K562 (cell line): ENCODE data around the gene STMN3. TPM values are rescaled to one million over a fixed set of nuclear protein-coding genes. Genes with fewer than 3 reads are reported as not detected.
A peak's percentile ranks its signal among the peaks of the same experiment; 100 is the strongest.

Experiments
- ATAC-seq: fragments of 200-7000 bp; cut with Tn5 transposase; 3 replicates; pipeline ENCODE4 v1.9.1; 2020; ENCODE audit warnings: moderate library complexity
- BruUV-seq: library from RNA; stranded (reverse); fragments of 400-500 nt; replicated peaks from 2 replicates; lab custom pipeline; 2021; lab: Mats Ljungman, UMichigan
- CTCF ChIA-PET: fragments of 300-600 bp; formaldehyde crosslinking; extraction: SDS; loops from one replicate; lab custom pipeline; 2021; ENCODE audit warnings: low intra/inter-chr PET ratio; lab: Yijun Ruan, JAX
- POLR2A ChIA-PET: fragments of 300-600, 350-650 bp; sonication (Branson Sonifier 250); formaldehyde crosslinking; extraction: SDS; loops from one replicate; lab custom pipeline; 2021; ENCODE audit warnings: antibody characterized with exemption, inconsistent platforms; lab: Yijun Ruan, JAX
- DNase-seq, 4 experiments: peaks; one replicate each; pipeline versions ENCODE4 v3.0.0 to v3.0.0-alpha.2; 2011 to 2018; ENCODE audit warnings: low spot score in 3 of 4, mixed read lengths in 3 of 4; ENCODE audit errors: extremely low read depth in 1 of 4
- FAIRE-seq: peaks from 2 replicates; lab custom pipeline; 2011; peaks lifted over from hg19 to GRCh38; lab: Jason Lieb, UNC
- H2AFZ ChIP-seq: 2 replicates; pipeline ENCODE4 v1.6.0; 2011; ENCODE audit warnings: low read depth, low read length, control low read depth, inconsistent platforms
- H3K27ac ChIP-seq: fragments of 200-600 bp; 3 replicates; pipeline ENCODE4 v1.8.0; 2011; ENCODE audit warnings: low read depth, mild to moderate bottlenecking, control low read depth, inconsistent platforms, low read length, moderate library complexity, mixed read lengths; ENCODE audit errors: extremely low read depth
- H3K27me3 ChIP-seq, 2 experiments: fragments of 300-600 bp in 1 of 2; 2 replicates in 1 of 2; 3 replicates in 1 of 2; pipeline versions ENCODE4 v1.6.0 to v1.8.0; 2011; ENCODE audit warnings: inconsistent platforms in 2 of 2, low read length in 2 of 2, mild to moderate bottlenecking in 1 of 2, mixed read lengths in 1 of 2, moderate library complexity in 1 of 2; ENCODE audit not compliant: control insufficient read depth in 2 of 2, insufficient read depth in 2 of 2
- H3K36me3 ChIP-seq: fragments of 300-600 bp; 3 replicates; pipeline ENCODE4 v1.8.0; 2011; ENCODE audit warnings: mild to moderate bottlenecking, low read length, inconsistent platforms; ENCODE audit not compliant: control insufficient read depth, insufficient read depth
- H3K4me1 ChIP-seq, 2 experiments: fragments of 200-600 bp in 1 of 2; replicated peaks in 1 of 2; 2 replicates in 1 of 2; 3 replicates in 1 of 2; pipeline versions ENCODE4 v1.5.1 to v1.8.0; 2011; ENCODE audit warnings: inconsistent platforms in 2 of 2, low read length in 2 of 2, mild to moderate bottlenecking in 1 of 2, mixed read lengths in 1 of 2, moderate library complexity in 1 of 2; ENCODE audit not compliant: control insufficient read depth in 2 of 2, insufficient read depth in 2 of 2
- H3K4me2 ChIP-seq: 2 replicates; pipeline ENCODE4 v1.6.1; 2011; ENCODE audit warnings: low read length, control low read depth, inconsistent platforms, mixed read lengths; ENCODE audit not compliant: insufficient read depth
- H3K4me3 ChIP-seq: fragments of 200-600 bp; sonication (generic), shearing (Covaris generic); 2 replicates; pipeline ENCODE4 v1.5.1; 2016; ENCODE audit warnings: control low read depth, inconsistent platforms
- H3K79me2 ChIP-seq: fragments of 200-600 bp; 3 replicates; pipeline ENCODE4 v1.8.0; 2011; ENCODE audit warnings: low read length, inconsistent platforms; ENCODE audit not compliant: control insufficient read depth, insufficient read depth
- H3K9ac ChIP-seq, 2 experiments: 2 replicates each; pipeline versions ENCODE4 v1.6.0 to v1.6.1; 2011; ENCODE audit warnings: low read depth in 2 of 2, low read length in 2 of 2, control low read depth in 1 of 2, inconsistent platforms in 1 of 2, mild to moderate bottlenecking in 1 of 2, mixed read lengths in 1 of 2; ENCODE audit not compliant: insufficient read depth in 1 of 2
- H3K9me1 ChIP-seq: one replicate; pipeline ENCODE4 v1.6.0; 2011; ENCODE audit warnings: inconsistent platforms, mild to moderate bottlenecking, low read length, moderate library complexity; ENCODE audit not compliant: control insufficient read depth, insufficient read depth
- H3K9me3 ChIP-seq: replicated peaks from 2 replicates; pipeline ENCODE4 v1.5.1; 2011; ENCODE audit warnings: low read depth, low read length, inconsistent platforms; ENCODE audit not compliant: control insufficient read depth, insufficient read depth
- H4K20me1 ChIP-seq: replicated peaks from 2 replicates; pipeline ENCODE4 v1.6.1; 2011; ENCODE audit warnings: low read length, inconsistent platforms, mixed read lengths; ENCODE audit not compliant: control insufficient read depth, insufficient read depth
- CHD2 ChIP-seq: IDR thresholded peaks from 2 replicates; pipeline ENCODE4 v1.6.1; 2011; ENCODE audit warnings: low read depth, low read length
- FOSL1 ChIP-seq: fragments of 200-800 bp; sonication (Bioruptor generic); conservative IDR thresholded peaks from 2 replicates; pipeline ENCODE4 v1.6.1; 2016; ENCODE audit warnings: missing genetic modification characterization, missing compliant biosample characterization
- HDAC1 ChIP-seq, 2 experiments: fragments of 450-650 bp; IDR thresholded peaks; 2 replicates each; pipeline ENCODE4 v1.6.1; 2016 to 2017; ENCODE audit warnings: inconsistent platforms in 1 of 2, mild to moderate bottlenecking in 1 of 2, moderate library complexity in 1 of 2
- KAT7 ChIP-seq: sonication (generic); formaldehyde crosslinking; IDR thresholded peaks from 2 replicates; pipeline ENCODE4 v1.8.0; 2022; ENCODE audit warnings: missing genetic modification reagents, mild to moderate bottlenecking, borderline replicate concordance
- LARP7 ChIP-seq: fragments of 450-650 bp; IDR thresholded peaks from 2 replicates; pipeline ENCODE4 v1.6.1; 2016
- PHF20 ChIP-seq: fragments of 450-650 bp; IDR thresholded peaks from 2 replicates; pipeline ENCODE4 v1.6.1; 2018; ENCODE audit not compliant: partially characterized antibody
- SMAD3 ChIP-seq: fragments of 450-650 bp; formaldehyde crosslinking; conservative IDR thresholded peaks from 2 replicates; pipeline ENCODE4 v1.4.0; 2020; ENCODE audit warnings: mild to moderate bottlenecking
- SMC3 ChIP-seq: conservative IDR thresholded peaks from 2 replicates; pipeline ENCODE4 v1.6.1; 2011; ENCODE audit warnings: low read depth, low read length, improper control_type of control experiment; ENCODE audit not compliant: insufficient read depth
- SP1 ChIP-seq: sonication (generic); formaldehyde crosslinking; IDR thresholded peaks from 2 replicates; pipeline ENCODE4 v1.8.1; 2022; ENCODE audit warnings: mild to moderate bottlenecking, missing genetic modification reagents
- TEAD4 ChIP-seq, 2 experiments: sonication (generic) in 1 of 2; formaldehyde crosslinking in 1 of 2; IDR thresholded peaks; 2 replicates each; pipeline versions ENCODE4 v1.6.1 to v1.8.0; 2012 to 2022; ENCODE audit warnings: borderline replicate concordance in 1 of 2, inconsistent platforms in 1 of 2, low read length in 1 of 2, mild to moderate bottlenecking in 1 of 2, missing genetic modification reagents in 1 of 2
- XRCC4 ChIP-seq: IDR thresholded peaks from one replicate; pipeline ENCODE4 v1.6.1; 2011; ENCODE audit not compliant: insufficient read depth, insufficient read length; ENCODE audit errors: extremely low read depth
- ZFX ChIP-seq: sonication (generic); formaldehyde crosslinking; IDR thresholded peaks from 2 replicates; pipeline ENCODE4 v1.8.0; 2022; ENCODE audit warnings: mild to moderate bottlenecking, missing genetic modification reagents, moderate library complexity
- ZNF24 ChIP-seq: fragments of 450-650 bp; IDR thresholded peaks from 2 replicates; pipeline ENCODE4 v1.6.1; 2016
- ZNF668 ChIP-seq: fragments of 250-450 bp; sonication (Bioruptor Pico); IDR thresholded peaks from 2 replicates; pipeline ENCODE4 v1.8.0; 2022; ENCODE audit warnings: mild to moderate bottlenecking, inconsistent platforms
- WGBS: fragments of 100-300 bp; shearing (Covaris generic); methylation state at CpG from one replicate; pipeline ENCODE4 v1.1.6; 2016; ENCODE audit warnings: low coverage, mixed read lengths; ENCODE audit not compliant: insufficient coverage; ENCODE audit errors: missing lambda C conversion rate; 5-methylcytosine and 5-hydroxymethylcytosine counted together
- in situ Hi-C: fragments of 300-500 bp; cut with MboI; formaldehyde crosslinking; loops from 4 replicates; pipeline ENCODE4 v1.15.0; 2018; ENCODE audit warnings: inconsistent platforms, mixed read lengths
- intact Hi-C: fragments of 100-400 bp; cut with micrococcal nuclease; formaldehyde crosslinking; loops from 2 replicates; pipeline ENCODE4 v1.14.2; 2022
- polyA plus RNA-seq, 8 experiments: library from polyadenylated mRNA; depleted of rRNA in 4 of 8; stranded (reverse) in 5 of 8; unstranded in 3 of 8; fragments of >200 nt; fragmentation: Nextera tagmentation in 2 of 8; fragmentation: Illumina TruSeq in 1 of 8; extraction: Ambion mirVana in 2 of 8; extraction: Trizol in 1 of 8; gene quantifications; 2 replicates each; pipeline versions ENCODE4 v1.2.1 to v1.2.3, GENCODE V29; 2011 to 2014; ENCODE audit warnings: inconsistent platforms in 1 of 8, missing spikeins in 1 of 8
- total RNA-seq, 7 experiments: library from RNA; depleted of rRNA in 6 of 7; stranded (reverse); fragments of >200 nt in 6 of 7; fragmentation: Illumina TruSeq in 2 of 7; extraction: Trizol in 2 of 7; gene quantifications; 2 replicates each; pipeline versions ENCODE4 v1.2.1 to v1.2.3, GENCODE V29; 2011 to 2021; ENCODE audit warnings: low replicate concordance in 1 of 7
- TF ChIP-seq, protein P1 (sequence below): fragments of 450-650 bp; IDR thresholded peaks from 2 replicates; pipeline ENCODE4 v1.6.1; 2018; ENCODE audit warnings: mild to moderate bottlenecking, low read depth; ENCODE audit not compliant: partially characterized antibody
- TF ChIP-seq, protein P2 (sequence below), 2 experiments: fragments of 450-650 bp; IDR thresholded peaks; 2 replicates each; pipeline ENCODE4 v1.6.1; 2016
- TF ChIP-seq, protein P3 (sequence below): sonication (generic); formaldehyde crosslinking; IDR thresholded peaks from 2 replicates; pipeline ENCODE4 v1.8.1; 2023; ENCODE audit warnings: mild to moderate bottlenecking, missing genetic modification reagents

The STMN3 gene
- total and polyA plus RNA-seq, 9 of the 15 experiments (the other 6 are each of a cell fraction or from before 2014, with no cell fraction given) = 0.70 to 65.6 (median 29.4) TPM

DNA sequence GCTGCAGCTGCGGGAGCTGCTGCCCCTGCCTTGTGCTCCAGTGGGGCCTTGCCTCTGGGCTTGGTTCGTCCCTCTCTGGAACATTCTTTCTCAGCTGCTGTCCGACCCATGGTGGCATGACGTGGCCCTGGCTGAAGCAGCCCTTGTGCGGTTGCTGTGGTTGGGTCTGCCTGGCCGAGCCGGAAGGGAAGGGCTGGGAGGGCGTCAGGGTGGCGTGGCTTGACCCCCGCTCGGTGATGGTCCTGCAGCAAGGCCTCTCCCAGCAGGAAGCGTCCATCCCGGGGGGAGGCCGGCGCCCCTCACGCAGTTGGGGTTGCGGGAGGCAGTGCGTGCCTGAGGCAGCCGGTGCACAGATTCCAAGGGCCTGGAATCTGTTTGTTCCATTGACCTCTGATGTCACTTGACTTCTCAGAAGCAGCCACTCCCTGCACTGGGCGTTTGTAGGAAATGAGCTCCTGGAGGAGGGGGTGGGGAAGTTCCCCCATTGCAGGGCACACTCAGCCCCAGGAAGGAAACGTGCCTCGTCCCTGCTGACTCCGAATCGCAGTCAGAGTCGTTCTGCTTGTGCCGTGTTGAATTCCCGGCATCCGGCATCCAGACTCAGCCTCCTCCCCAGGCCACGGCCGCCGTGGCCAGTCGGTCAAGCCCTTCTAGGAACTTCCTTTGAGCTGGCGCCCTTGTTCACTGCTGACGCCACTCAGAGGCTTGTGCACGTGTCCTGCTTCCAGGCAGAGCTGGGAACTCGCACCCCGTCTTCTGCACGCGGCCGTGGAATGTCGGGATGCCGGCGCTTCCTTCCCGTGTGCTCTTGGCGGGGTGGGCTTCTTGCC lies 33.5 kb upstream of the STMN3 start:
- Histone ChIP-seq H3K9me3 (no peaks in the 10 kb centered on the region), H3K9ac (peak overlapping the region in 1 of 2 experiments; percentile 91; a peak in 2 of 4 replicates), H3K36me3 (peaks cover 38% of the 10 kb centered on the region; the same call in 2 of the 3 replicates), H3K27me3 (no peaks in the 10 kb centered on the region), H4K20me1 (no peaks in the 10 kb centered on the region), H3K79me2 (no peaks in the 10 kb centered on the region), H3K4me2 (no peak overlapping the region), H3K4me3 (no peak overlapping the region), H3K4me1 (peaks cover 9 to 73% of the 10 kb centered on the region in 2 experiments), H3K27ac (no peak overlapping the region), H3K9me1 (no peaks in the 10 kb centered on the region), H2AFZ (peak overlapping the region; percentile 45; the same call in 1 of the 2 replicates)
- POLR2A ChIA-PET = interaction anchor here (0.6 to 1.2 kb wide), 3 partner anchors 21 to 413 kb away, joined by 3 to 4 read pairs (median 3); no protein-coding TSS in a partner anchor
- CTCF ChIA-PET = no interaction called here
- ATAC-seq (peak; percentile 41), DNase-seq (peak in 1 of 4 experiments; percentile 48), FAIRE-seq (peak; percentile 66)
- in situ Hi-C loops (no loop called here), intact Hi-C loops (no loop called here)
- no TSS peak for BruUV-seq
- WGBS = 57% methylated on average over 41 of the region's 45 CpGs
- no peak for TF ChIP-seq LARP7
- no peak for TF ChIP-seq HDAC1 (IDR thresholded peaks at IDR 0.05)
- TF ChIP-seq, protein P1, sequence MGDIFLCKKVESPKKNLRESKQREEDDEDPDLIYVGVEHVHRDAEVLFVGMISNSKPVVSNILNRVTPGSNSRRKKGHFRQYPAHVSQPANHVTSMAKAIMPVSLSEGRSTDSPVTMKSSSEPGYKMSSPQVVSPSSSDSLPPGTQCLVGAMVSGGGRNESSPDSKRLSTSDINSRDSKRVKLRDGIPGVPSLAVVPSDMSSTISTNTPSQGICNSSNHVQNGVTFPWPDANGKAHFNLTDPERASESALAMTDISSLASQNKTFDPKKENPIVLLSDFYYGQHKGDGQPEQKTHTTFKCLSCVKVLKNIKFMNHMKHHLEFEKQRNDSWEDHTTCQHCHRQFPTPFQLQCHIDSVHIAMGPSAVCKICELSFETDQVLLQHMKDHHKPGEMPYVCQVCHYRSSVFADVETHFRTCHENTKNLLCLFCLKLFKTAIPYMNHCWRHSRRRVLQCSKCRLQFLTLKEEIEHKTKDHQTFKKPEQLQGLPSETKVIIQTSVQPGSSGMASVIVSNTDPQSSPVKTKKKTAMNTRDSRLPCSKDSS = no peak
- TF ChIP-seq, protein P2, sequence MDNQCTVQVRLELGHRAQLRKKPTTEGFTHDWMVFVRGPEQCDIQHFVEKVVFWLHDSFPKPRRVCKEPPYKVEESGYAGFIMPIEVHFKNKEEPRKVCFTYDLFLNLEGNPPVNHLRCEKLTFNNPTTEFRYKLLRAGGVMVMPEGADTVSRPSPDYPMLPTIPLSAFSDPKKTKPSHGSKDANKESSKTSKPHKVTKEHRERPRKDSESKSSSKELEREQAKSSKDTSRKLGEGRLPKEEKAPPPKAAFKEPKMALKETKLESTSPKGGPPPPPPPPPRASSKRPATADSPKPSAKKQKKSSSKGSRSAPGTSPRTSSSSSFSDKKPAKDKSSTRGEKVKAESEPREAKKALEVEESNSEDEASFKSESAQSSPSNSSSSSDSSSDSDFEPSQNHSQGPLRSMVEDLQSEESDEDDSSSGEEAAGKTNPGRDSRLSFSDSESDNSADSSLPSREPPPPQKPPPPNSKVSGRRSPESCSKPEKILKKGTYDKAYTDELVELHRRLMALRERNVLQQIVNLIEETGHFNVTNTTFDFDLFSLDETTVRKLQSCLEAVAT (IDR thresholded peaks at IDR 0.05) = no peak
- no peak for TF ChIP-seq TEAD4 (IDR thresholded peaks at IDR 0.05; ENCODE audit: low read length)
- no peak for TF ChIP-seq TEAD4 (CRISPR knock-in tag; IDR thresholded peaks at IDR 0.05; ENCODE audit: borderline replicate concordance)
- no peak for TF ChIP-seq SMC3
- peak; percentile 57 for TF ChIP-seq ZFX (CRISPR knock-in tag)
- no peak for TF ChIP-seq CHD2
- TF ChIP-seq, protein P3, sequence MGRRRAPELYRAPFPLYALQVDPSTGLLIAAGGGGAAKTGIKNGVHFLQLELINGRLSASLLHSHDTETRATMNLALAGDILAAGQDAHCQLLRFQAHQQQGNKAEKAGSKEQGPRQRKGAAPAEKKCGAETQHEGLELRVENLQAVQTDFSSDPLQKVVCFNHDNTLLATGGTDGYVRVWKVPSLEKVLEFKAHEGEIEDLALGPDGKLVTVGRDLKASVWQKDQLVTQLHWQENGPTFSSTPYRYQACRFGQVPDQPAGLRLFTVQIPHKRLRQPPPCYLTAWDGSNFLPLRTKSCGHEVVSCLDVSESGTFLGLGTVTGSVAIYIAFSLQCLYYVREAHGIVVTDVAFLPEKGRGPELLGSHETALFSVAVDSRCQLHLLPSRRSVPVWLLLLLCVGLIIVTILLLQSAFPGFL (CRISPR knock-in tag) = no peak
- TF ChIP-seq FOSL1 (tag) = no peak
- peak; percentile 39; the same call in 1 of the 2 replicates for TF ChIP-seq KAT7 (CRISPR knock-in tag)
- no peak for TF ChIP-seq ZNF24
- no peak for TF ChIP-seq ZNF668
- no peak for TF ChIP-seq SMAD3
- TF ChIP-seq PHF20 = no peak
- no peak for TF ChIP-seq XRCC4
- TF ChIP-seq SP1 (CRISPR knock-in tag) = no peak
